NCI-H2029 (cell line): ENCODE data around the gene ATG9B.
A peak's percentile ranks its signal among the peaks of the same experiment; 100 is the strongest.

Experiments
- DNase-seq: peaks from one replicate; lab custom pipeline; 2025; lab: John Stamatoyannopoulos, UW

Gene ATG9B, protein sequence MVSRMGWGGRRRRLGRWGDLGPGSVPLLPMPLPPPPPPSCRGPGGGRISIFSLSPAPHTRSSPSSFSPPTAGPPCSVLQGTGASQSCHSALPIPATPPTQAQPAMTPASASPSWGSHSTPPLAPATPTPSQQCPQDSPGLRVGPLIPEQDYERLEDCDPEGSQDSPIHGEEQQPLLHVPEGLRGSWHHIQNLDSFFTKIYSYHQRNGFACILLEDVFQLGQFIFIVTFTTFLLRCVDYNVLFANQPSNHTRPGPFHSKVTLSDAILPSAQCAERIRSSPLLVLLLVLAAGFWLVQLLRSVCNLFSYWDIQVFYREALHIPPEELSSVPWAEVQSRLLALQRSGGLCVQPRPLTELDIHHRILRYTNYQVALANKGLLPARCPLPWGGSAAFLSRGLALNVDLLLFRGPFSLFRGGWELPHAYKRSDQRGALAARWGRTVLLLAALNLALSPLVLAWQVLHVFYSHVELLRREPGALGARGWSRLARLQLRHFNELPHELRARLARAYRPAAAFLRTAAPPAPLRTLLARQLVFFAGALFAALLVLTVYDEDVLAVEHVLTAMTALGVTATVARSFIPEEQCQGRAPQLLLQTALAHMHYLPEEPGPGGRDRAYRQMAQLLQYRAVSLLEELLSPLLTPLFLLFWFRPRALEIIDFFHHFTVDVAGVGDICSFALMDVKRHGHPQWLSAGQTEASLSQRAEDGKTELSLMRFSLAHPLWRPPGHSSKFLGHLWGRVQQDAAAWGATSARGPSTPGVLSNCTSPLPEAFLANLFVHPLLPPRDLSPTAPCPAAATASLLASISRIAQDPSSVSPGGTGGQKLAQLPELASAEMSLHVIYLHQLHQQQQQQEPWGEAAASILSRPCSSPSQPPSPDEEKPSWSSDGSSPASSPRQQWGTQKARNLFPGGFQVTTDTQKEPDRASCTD

DNA sequence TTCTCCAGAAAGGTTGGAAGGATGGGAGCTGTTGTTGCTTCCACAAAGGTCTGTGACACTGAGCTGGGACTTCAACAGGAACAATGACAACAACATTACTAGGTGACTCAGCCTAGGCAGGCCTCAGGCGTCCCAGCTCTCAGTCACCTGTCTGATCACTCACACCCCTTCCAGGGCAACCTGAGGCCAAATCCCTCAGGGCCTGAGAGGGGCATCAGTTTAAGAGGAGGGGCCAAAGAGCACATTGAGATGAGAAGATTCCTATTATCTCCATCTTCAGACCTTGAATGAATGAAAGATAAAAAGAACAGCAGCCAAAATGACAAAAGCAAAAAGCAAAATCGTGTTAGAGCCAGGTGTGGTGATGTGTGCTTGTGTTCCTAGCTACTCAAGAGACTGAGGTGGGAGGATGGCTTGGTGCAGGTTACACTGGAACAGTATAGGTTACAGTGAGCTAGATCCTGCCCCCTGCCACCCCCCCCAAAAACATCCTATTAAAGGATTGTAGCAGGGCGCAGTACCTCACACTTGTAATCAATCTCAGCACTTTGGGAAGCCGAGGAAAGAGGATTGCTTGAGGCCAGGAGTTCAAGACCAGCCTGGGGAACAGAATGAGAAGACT is at the start of gene ATG9B:
TSS of gene ATG9B (minus strand) at position 60 of the 622 bp plus-strand sequence. CDS start 71 bp downstream, outside the sequence.
- no peak for DNase-seq

DNA sequence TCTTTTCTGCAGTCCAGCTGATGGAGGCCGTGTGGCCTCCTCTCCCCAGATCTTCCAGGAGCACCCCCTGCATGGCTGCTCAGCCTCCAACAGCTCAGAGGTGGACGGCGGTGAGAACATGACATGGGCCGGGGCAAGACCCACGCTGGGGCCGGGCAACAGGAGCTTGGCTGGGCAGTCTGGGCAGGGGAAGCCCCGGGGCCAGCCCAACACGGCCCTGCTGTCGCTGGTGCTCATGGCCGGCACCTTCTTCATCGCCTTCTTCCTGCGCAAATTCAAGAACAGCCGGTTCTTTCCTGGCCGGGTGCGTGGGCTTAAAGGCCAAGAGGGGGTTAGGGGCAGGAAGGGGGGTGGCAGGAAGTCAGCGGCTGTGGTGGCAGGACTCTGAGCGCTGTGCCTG is 49.7 kb upstream of the ATG9B start:
- DNase-seq, result no peak

DNA sequence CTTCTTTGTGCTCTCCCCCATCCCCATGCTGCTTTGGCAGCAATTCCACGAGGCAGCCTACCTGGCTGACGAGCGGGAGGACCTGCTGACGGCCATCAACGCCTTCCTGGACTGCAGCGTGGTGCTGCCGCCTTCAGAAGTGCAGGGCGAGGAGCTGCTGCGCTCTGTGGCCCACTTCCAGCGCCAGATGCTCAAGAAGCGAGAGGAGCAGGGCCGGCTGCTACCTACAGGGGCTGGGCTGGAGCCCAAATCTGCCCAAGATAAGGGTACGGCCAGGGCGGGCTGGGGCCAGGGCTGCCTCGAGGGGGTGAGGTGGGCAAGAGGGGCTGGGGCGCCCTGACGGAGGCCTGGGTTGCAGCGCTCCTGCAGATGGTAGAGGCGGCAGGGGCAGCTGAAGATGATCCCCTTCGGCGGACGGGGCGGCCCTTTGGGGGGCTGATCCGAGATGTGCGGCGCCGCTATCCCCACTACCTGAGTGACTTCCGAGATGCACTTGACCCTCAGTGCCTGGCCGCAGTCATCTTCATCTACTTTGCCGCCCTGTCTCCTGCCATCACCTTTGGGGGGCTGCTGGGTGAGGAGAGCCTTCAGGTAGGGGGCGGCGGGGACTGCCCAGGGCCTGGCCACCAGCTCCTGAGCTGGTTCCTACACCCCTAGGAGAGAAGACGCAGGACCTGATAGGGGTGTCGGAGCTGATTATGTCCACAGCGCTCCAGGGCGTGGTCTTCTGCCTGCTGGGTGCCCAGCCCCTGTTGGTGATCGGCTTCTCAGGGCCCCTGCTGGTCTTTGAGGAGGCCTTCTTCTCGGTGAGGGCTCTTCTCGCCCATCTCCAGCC is 47.0 kb upstream of the ATG9B start:
- DNase-seq, result no peak

GRCh38 chr7:151070574-151070960 is 46.3 kb upstream of the ATG9B start:
- DNase-seq, result no peak

DNA sequence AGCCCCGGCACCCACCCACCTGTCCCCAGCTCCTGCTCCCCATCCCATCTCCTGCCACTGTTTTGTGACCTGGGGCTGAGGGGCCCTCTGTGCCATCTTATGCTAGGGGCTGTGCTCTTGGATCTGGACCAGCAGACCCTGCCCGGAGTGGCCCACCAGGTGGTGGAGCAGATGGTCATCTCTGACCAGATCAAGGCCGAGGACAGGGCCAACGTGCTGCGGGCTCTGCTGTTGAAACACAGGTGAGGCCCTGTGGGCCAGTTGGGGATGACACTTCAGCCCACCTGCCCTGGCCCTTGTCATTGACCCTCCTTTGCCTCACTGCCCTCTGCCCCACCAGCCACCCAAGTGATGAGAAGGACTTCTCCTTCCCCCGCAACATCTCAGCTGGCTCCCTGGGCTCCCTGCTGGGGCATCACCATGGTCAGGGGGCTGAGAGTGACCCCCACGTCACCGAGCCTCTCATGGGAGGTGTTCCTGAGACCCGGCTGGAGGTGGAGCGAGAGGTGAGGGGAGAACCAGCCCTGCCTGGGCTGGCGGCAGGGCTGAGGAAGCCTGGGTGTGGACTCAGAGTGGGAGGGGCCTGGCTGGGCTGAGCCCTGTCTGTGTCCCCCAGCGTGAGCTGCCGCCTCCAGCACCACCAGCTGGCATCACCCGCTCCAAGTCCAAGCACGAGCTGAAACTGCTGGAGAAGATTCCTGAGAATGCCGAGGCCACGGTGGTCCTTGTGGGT is 45.7 kb upstream of the ATG9B start:
- no peak for DNase-seq

DNA sequence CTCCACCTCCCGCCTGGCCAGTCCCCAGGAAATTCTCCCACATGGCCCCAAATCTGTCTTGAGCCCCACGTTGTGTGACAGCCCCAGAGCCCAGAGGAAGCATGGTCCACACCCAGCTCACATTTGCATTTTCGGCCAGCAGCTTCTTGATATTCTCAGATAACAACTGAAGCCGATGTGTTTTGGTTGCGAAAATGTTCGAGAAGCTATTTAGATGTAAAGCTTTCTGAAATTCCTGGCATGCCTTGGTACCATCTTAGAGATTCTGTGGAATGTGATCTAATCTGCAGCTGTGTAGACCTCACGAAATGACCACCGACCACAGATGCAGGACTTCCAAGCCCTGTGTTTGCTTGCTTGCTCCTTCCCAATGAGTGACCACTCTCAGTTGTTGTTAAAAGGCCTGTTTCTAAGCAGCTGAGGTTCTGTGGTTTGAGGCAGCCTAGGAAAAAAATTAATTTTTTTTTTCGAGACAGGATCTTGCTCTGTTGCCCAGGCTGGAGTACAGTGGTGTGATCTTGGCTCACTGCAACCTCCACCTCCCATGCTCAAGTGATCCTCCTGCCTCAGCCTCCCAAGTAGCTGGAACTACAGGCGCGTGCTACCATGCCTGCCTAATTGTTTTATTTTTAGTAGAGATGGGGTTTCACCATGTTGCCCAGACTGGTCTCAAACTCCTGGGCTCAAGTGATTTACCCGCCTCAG is 43.9 kb upstream of the ATG9B start:
- no peak for DNase-seq

DNA sequence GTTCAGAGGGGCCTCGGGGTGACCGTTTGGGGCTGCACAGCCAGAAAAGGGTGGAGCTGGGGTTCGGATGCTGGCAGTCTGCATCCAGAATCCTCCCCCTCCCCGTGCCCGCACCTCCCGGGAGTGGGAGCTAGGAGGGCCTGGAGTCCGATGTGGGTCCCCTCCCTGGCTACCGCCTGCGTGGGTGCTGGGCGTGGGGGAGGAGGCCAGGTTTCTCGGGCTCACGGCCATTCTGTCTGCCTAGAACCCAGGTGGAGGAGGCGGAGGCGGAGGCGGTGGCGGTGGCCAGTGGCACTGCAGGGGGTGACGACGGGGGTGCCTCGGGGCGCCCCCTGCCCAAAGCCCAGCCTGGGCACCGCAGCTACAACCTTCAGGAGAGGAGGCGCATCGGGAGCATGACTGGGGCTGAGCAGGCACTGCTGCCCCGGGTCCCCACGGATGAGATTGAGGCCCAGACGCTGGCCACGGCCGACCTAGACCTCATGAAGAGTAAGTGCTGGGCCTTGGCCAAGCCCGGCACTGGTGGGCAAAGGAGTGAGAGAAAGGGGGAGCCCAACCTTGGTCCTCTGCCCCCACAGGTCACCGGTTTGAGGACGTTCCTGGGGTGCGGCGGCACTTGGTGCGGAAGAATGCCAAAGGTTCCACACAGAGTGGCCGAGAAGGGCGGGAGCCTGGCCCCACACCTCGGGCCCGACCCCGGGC is 42.1 kb upstream of the ATG9B start:
- no peak for DNase-seq

- DNase-seq, result no peak
These were observed 41.2 kb upstream of the ATG9B start for GRCh38 chr7:151065516-151065915.

GRCh38 chr7:151064993-151065392 is 40.7 kb upstream of the ATG9B start:
- DNase-seq, result no peak

- no peak for DNase-seq
These were observed 40.2 kb upstream of the ATG9B start for GRCh38 chr7:151064454-151064853.

DNA sequence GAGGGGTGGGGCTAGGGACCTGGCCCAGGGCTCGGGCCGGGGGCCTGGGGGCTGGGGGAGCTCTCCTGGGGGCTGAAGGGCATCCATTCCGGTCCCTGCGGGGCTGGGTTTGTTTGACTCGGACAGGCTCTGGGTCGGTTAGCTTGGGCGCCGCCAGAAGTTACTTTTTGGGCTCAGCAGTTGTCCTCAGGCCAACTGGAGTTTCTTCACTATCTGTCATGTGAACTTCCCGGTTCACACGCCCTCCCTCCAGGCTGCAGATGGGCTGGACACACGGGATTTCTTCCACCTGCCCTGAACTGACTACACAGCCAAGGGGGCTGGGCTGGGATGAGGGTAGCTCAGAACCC is 38.9 kb upstream of the ATG9B start:
- no peak for DNase-seq

DNA sequence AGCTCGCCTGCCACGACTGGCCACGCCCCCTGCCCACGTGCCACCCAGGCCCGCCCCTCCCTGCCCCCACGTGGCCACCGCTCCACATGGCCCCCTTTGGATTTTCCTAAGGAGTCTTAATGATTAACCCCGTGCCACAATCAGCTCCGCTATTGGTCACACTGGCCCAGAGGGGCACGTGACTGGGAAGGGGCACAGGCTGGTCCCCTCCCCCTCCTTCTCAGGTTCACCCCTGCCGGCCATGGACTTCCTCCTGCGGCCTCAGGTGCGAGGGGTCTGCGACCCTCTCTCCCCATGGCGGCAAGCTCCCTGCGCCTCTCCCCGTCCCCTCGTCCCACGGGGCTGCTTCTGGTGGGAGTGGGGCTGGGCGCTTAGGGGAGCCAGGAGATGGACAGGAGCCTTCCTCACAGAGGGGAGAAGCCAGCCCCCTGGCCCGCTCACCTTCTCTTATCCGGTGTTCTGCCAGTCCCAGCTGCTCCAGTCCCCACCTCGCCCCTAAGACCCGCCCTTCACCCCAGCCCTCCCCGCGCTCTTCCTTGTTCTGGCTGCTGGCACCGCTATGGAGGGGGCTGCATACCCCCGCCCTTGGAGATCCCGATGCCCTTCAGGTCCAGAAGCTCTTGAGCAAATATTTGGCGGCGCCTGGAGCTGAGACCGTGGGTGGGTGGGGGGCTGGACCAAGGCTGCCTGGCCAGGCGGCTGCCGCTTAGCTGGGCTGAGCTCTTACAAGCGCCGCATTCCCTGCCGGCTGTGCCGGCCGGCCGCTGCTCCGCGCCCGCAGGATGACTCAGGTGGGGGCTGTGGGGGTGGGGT is 38.3 kb upstream of the ATG9B start:
- DNase-seq, result no peak

DNA sequence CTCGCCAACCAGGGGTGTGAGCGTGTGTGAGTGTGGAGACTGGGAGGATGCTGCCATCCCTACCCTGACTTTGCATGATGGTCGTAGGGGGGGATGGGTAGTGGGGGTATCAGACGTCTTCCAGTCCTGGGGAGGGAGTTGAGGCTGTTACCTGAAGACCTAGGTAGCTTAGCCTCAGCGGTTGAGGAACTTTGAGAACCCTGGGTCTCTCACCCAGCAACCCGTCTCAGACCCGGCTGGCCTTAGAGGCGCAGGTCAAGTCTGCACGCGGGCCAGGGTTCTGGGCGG is 37.8 kb upstream of the ATG9B start:
- DNase-seq, result no peak

GRCh38 chr7:151061213-151062110 is 37.2 kb upstream of the ATG9B start:
- no peak for DNase-seq

- DNase-seq, result no peak
These were observed 36.3 kb upstream of the ATG9B start for GRCh38 chr7:151060416-151061212.

GRCh38 chr7:151060113-151060415 is 35.8 kb upstream of the ATG9B start:
- no peak for DNase-seq

DNA sequence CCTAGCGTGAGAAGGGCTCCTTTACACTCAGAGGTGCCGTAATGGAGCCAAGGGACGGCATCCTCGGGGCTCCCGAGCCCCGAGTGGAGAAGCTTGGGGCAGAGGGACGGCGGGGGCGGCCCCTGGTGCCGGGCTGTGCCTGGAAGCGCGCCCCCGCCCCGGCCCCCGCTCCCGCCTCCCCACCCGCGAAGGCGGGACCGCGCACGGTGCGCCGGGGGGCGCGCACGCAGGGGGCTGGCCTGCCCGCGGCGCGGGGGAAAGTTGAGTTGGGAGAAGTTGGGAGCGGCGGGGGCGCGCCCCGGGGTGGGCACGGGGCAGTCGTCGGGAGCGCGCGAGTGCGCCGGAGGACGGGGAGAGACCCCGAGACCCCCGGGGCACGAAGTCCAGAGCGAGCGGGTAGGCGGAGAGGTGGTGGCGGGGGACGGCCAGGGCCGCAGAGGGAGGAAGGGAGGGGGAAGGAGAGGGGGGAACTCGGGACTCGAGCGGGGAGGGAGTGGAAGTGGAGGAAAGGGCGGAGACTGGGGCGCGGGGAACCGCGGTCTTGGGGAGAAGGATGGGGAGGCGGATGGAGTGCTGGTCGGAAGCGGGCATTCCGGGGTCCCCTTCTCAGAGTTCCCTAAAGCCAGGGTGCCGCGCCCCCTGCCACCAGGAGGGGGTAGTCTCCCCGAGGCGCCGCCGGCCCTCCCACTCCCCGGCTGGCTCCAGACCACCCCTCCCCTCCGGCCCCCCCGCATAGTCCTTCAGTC is 35.2 kb upstream of the ATG9B start, which contains the start of gene SLC4A2:
TSS of gene SLC4A2 (plus strand) at position 223 of the 746 bp plus-strand sequence. CDS start 2,399 bp downstream, outside the sequence.
- peak; percentile 42 for DNase-seq
